PC-3 (cell line): Measurements from ENCODE around the gene NCF4.

ENCODE experiments used
- EZH2 ChIP-seq: fragments of 300-600 bp; sonication (generic); IDR thresholded peaks from one replicate; pipeline ENCODE4 v1.6.1; 2017; ENCODE audit warnings: antibody characterized with exemption, mild to moderate bottlenecking, low read length; ENCODE audit not compliant: unreplicated experiment
- EZH2phosphoT487 ChIP-seq: fragments of 300-600 bp; sonication (generic); IDR thresholded peaks from 2 replicates; pipeline ENCODE4 v1.6.1; 2018; ENCODE audit warnings: mild to moderate bottlenecking, antibody characterized with exemption, low read length, borderline replicate concordance
- TF ChIP-seq, protein P1 (sequence below): fragments of 300-600 bp; sonication (generic); conservative IDR thresholded peaks from 2 replicates; pipeline ENCODE4 v1.5.1; 2017; ENCODE audit warnings: antibody characterized with exemption, low read depth, mild to moderate bottlenecking, low read length

DNA sequence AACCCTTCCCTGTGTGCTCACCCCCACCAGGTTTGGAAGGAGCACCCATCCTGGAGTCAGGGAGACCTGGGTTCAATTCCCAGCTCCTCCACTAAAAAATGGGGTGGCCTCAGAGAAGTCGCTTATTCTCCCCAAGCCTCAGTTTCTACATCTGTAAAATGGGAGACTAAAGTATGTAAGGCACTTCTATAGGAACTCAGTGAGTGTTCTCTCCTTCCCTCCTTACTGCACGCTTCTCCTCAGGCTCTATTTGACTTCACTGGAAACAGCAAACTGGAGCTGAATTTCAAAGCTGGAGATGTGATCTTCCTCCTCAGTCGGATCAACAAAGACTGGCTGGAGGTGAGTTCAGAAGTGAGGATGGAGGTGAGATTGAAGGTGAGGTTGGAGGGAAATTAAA is 11.3 kb downstream of the NCF4 start:
- TF ChIP-seq, protein P1, sequence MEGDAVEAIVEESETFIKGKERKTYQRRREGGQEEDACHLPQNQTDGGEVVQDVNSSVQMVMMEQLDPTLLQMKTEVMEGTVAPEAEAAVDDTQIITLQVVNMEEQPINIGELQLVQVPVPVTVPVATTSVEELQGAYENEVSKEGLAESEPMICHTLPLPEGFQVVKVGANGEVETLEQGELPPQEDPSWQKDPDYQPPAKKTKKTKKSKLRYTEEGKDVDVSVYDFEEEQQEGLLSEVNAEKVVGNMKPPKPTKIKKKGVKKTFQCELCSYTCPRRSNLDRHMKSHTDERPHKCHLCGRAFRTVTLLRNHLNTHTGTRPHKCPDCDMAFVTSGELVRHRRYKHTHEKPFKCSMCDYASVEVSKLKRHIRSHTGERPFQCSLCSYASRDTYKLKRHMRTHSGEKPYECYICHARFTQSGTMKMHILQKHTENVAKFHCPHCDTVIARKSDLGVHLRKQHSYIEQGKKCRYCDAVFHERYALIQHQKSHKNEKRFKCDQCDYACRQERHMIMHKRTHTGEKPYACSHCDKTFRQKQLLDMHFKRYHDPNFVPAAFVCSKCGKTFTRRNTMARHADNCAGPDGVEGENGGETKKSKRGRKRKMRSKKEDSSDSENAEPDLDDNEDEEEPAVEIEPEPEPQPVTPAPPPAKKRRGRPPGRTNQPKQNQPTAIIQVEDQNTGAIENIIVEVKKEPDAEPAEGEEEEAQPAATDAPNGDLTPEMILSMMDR, result no peak
- TF ChIP-seq EZH2 (no peak), EZH2phosphoT487 (no peak)
